ENCODE data around the gene MDFIC2. TPM values are rescaled to one million over a fixed set of nuclear protein-coding genes. Genes with fewer than 3 reads are reported as not detected.

The MDFIC2 gene
- total RNA-seq, 6 donors from 2014 or later: not detected

DNA sequence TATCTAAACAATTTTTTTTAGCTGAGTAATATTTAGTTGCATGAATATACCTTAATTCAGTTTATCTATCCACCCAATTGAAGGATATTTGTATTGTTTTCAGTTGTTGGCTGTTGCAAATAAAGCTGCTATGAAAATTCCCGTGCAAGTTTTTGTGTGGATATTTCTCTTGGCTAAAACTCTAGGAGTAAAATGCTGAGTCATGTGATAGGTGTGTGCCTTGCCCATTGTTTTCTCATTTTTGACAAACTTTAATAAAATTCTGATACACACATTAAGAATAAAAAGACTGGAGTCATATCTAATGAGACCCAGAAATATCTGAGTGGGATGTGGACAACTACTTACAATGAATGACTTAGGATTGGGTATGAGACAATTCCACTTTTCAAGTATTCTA, 78.6 kb downstream of the MDFIC2 start:
- no peaks in the 10 kb centered on the region for H3K4me1 ChIP-seq
- TF ChIP-seq, protein P1, sequence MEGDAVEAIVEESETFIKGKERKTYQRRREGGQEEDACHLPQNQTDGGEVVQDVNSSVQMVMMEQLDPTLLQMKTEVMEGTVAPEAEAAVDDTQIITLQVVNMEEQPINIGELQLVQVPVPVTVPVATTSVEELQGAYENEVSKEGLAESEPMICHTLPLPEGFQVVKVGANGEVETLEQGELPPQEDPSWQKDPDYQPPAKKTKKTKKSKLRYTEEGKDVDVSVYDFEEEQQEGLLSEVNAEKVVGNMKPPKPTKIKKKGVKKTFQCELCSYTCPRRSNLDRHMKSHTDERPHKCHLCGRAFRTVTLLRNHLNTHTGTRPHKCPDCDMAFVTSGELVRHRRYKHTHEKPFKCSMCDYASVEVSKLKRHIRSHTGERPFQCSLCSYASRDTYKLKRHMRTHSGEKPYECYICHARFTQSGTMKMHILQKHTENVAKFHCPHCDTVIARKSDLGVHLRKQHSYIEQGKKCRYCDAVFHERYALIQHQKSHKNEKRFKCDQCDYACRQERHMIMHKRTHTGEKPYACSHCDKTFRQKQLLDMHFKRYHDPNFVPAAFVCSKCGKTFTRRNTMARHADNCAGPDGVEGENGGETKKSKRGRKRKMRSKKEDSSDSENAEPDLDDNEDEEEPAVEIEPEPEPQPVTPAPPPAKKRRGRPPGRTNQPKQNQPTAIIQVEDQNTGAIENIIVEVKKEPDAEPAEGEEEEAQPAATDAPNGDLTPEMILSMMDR (IDR thresholded peaks at IDR 0.05): no peak
- no peak for TF ChIP-seq EP300 (IDR thresholded peaks at IDR 0.05)
- TF ChIP-seq POLR2A (IDR thresholded peaks at IDR 0.05): no peak
- TF ChIP-seq POLR2AphosphoS5 (IDR thresholded peaks at IDR 0.05): no peak
- ATAC-seq (ENCODE audit: low FRiP score in 2 of 2): no peak
- H3K9me3 ChIP-seq: no peaks in the 10 kb centered on the region
- no peak for DNase-seq
- WGBS, 2 donors: 85 to 92% methylated on average over 1 of the region's 1 CpG
- H3K36me3 ChIP-seq: no peaks in the 10 kb centered on the region
- no peaks in the 10 kb centered on the region for H3K27me3 ChIP-seq
- no peak overlapping the region for H3K27ac ChIP-seq
- no peak overlapping the region for H3K4me3 ChIP-seq

DNA sequence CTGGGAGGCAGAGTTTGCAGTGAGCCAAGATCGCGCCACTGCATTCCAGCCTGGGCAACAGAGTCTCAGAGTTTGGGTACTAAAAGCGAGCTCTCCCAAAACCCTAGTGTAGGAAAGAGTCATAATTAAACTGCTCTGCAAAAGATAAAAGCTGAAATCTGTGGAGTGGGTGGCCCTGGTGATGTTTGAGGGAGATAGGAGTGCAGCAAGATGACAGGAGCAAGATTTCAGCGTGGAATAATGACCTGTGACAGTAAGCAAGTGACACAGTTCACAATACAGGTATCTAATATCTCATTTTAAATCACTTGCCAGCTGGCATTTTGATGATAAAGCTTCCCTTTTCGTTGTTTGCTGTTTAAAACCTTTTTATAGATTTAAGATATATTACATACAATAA, 79.3 kb downstream of the MDFIC2 start:
- TF ChIP-seq EP300 (IDR thresholded peaks at IDR 0.05): no peak
- TF ChIP-seq POLR2A (IDR thresholded peaks at IDR 0.05): no peak
- TF ChIP-seq, protein P1 (IDR thresholded peaks at IDR 0.05): no peak
- no peak for TF ChIP-seq POLR2AphosphoS5 (IDR thresholded peaks at IDR 0.05)
- WGBS, 2 donors: 83% methylated on average over 5 of the region's 5 CpGs
- H3K4me1 ChIP-seq: no peaks in the 10 kb centered on the region

DNA sequence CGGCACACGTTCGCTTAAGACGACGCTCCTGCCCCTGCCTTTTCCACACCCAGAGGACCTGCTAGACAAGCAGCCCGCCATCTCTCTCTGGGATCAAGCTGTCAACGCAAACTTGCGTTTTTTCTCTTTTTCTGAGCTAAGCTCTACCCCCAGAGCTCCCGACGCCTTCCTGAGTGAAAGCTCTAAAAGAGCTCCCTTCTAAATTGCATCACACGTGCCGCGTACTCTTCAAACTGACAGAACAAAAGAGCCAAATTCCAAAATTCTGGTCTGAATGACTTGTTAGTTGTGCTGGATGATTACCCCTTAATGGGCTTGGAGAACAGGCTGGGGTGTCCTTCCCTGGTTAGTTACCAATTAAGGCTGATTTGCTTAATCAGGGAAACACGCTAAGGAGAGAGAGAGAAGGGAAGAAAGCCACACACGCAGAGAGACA, 81.2 kb downstream of the MDFIC2 start:
- H3K9me3 ChIP-seq: no peaks in the 10 kb centered on the region
- H3K4me1 ChIP-seq: no peaks in the 10 kb centered on the region
- WGBS, 2 donors: 69 to 71% methylated on average over 15 of the region's 15 CpGs
- H3K4me3 ChIP-seq: no peak overlapping the region
- no peaks in the 10 kb centered on the region for H3K36me3 ChIP-seq
- H3K27ac ChIP-seq: no peak overlapping the region
- TF ChIP-seq POLR2A (IDR thresholded peaks at IDR 0.05): no peak
- TF ChIP-seq EP300 (IDR thresholded peaks at IDR 0.05): no peak
- TF ChIP-seq, protein P1 (IDR thresholded peaks at IDR 0.05): no peak
- TF ChIP-seq POLR2AphosphoS5 (IDR thresholded peaks at IDR 0.05): no peak
- no peak for ATAC-seq (ENCODE audit: low FRiP score in 2 of 2)
- H3K27me3 ChIP-seq: no peaks in the 10 kb centered on the region
- DNase-seq: no peak

More for the DNA sequence above, 79.3 kb downstream of the MDFIC2 start:
- no peak for DNase-seq
- Histone ChIP-seq H3K4me3 (no peak overlapping the region), H3K27ac (no peak overlapping the region), H3K27me3 (no peaks in the 10 kb centered on the region), H3K36me3 (no peaks in the 10 kb centered on the region), H3K9me3 (no peaks in the 10 kb centered on the region)
- ATAC-seq (ENCODE audit: low FRiP score in 2 of 2): no peak

DNA sequence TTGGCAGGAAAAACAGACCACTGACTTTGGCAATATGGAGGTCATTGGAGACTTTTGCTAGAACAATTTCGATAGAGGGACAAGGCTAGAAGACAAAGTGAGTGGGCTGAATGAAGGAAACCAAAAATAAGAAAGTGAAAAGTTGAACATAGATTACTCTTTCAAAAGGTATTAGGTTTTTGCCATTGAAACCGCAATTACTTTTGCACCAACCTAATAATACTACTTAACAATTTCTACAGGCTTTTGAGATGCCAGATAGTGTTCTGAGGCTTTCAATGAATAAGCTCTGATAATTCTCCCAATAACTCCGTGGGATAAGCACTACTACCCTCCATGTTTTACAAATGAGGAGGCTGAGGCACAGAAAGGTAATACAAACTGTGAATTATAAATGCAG, 85.0 kb downstream of the MDFIC2 start:
- H3K27me3 ChIP-seq: no peaks in the 10 kb centered on the region
- 77 to 86% methylated on average over 3 of the region's 3 CpGs for WGBS, 2 donors
- DNase-seq: no peak

DNA sequence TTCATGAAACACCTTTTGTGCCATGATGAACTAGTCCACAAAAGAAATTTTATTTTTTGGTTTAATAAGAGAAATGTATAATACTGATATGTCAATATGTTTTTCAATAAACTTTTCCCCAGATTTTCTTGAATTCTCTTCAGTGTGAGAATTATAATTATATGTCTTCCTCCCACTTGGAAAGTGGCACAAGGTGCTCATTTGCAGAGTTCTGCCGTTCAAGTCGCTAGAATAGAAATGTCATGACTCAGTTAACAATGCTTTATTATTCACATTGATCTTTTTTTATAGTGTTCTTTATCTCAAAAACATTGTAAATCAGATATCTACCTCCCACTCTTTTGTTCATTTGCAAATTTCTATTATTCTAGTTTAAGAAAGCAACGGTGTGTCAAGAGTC, 87.3 kb downstream of the MDFIC2 start:
- DNase-seq: no peak
- Histone ChIP-seq H3K27me3 (no peaks in the 10 kb centered on the region), H3K4me1 (no peaks in the 10 kb centered on the region), H3K27ac (no peak overlapping the region), H3K4me3 (no peak overlapping the region), H3K36me3 (no peaks in the 10 kb centered on the region), H3K9me3 (no peaks in the 10 kb centered on the region)
- 75 to 77% methylated on average over 3 of the region's 3 CpGs for WGBS, 2 donors
- TF ChIP-seq, protein P1 (IDR thresholded peaks at IDR 0.05): no peak
- no peak for TF ChIP-seq EP300 (IDR thresholded peaks at IDR 0.05)
- no peak for TF ChIP-seq POLR2A (IDR thresholded peaks at IDR 0.05)
- no peak for TF ChIP-seq POLR2AphosphoS5 (IDR thresholded peaks at IDR 0.05)
- no peak for ATAC-seq (ENCODE audit: low FRiP score in 2 of 2)

More for the DNA sequence above, 85.0 kb downstream of the MDFIC2 start:
- no peaks in the 10 kb centered on the region for H3K9me3 ChIP-seq
- H3K27ac ChIP-seq: no peak overlapping the region
- no peak overlapping the region for H3K4me3 ChIP-seq
- no peaks in the 10 kb centered on the region for H3K4me1 ChIP-seq
- ATAC-seq (ENCODE audit: low FRiP score in 2 of 2): no peak
- H3K36me3 ChIP-seq: no peaks in the 10 kb centered on the region
- TF ChIP-seq POLR2A (IDR thresholded peaks at IDR 0.05): no peak
- TF ChIP-seq EP300 (IDR thresholded peaks at IDR 0.05): no peak
- TF ChIP-seq, protein P1 (IDR thresholded peaks at IDR 0.05): no peak
- TF ChIP-seq POLR2AphosphoS5 (IDR thresholded peaks at IDR 0.05): no peak

Measured in upper lobe of left lung (tissue), 6 donors.